Endometrial microvascular endothelial cells (primary cell): ENCODE data around the gene LHPP. TPM values are rescaled to one million over a fixed set of nuclear protein-coding genes. Genes with fewer than 3 reads are reported as not detected.

Experiments
- in situ Hi-C: cut with HindIII; loops from 2 replicates; pipeline ENCODE4 v1.10.0; 2017; ENCODE audit warnings: low sequenced_read_pairs, low pct_unique_long_range_greater_than_20kb; ENCODE audit errors: inconsistent ontology term
- total RNA-seq: library from RNA; depleted of rRNA; stranded (reverse); fragments of >200 nt; gene quantifications from one replicate; pipeline ENCODE4 v1.2.3, GENCODE V29; 2015; ENCODE audit errors: inconsistent ontology term

The LHPP gene
- total RNA-seq, 1 donor from 2014 or later, result 12.3 TPM

- in situ Hi-C loops, result no loop called here
Observed at GRCh38 chr10:124652200-124652599, 190.6 kb downstream of the LHPP start.

- in situ Hi-C loops, result no loop called here
Observed at GRCh38 chr10:124652701-124653100, 191.1 kb downstream of the LHPP start.

- in situ Hi-C loops, result no loop called here
Observed at GRCh38 chr10:124653311-124653710, 191.7 kb downstream of the LHPP start.

- in situ Hi-C loops, result no loop called here
Observed at GRCh38 chr10:124653811-124654651, 192.4 kb downstream of the LHPP start.

- in situ Hi-C loops, result no loop called here
Observed at GRCh38 chr10:124654686-124655085, 193.1 kb downstream of the LHPP start.

GRCh38 chr10:124655191-124656112 lies 193.8 kb downstream of the LHPP start:
- in situ Hi-C loops, result no loop called here

- in situ Hi-C loops, result no loop called here
Observed at GRCh38 chr10:124656113-124656490, 194.5 kb downstream of the LHPP start.

- in situ Hi-C loops, result no loop called here
Observed at GRCh38 chr10:124656541-124656940, 194.9 kb downstream of the LHPP start.

- in situ Hi-C loops, result no loop called here
Observed at GRCh38 chr10:124657806-124658205, 196.2 kb downstream of the LHPP start.

- in situ Hi-C loops, result no loop called here
Observed at GRCh38 chr10:124658591-124659242, 197.1 kb downstream of the LHPP start.

- in situ Hi-C loops, result no loop called here
Observed at GRCh38 chr10:124659380-124659779, 197.8 kb downstream of the LHPP start.

GRCh38 chr10:124660404-124661125 lies 198.9 kb downstream of the LHPP start:
- in situ Hi-C loops, result loop anchor here (5.0 kb wide), 1 partner anchor 37 kb away; no protein-coding TSS in a partner anchor

- in situ Hi-C loops, result loop anchor here (5.0 kb wide), 1 partner anchor 36 kb away; no protein-coding TSS in a partner anchor
Observed at GRCh38 chr10:124661660-124662180, 200.1 kb downstream of the LHPP start.

- in situ Hi-C loops, result loop anchor here (5.0 kb wide), 1 partner anchor 34 kb away; no protein-coding TSS in a partner anchor
Observed at GRCh38 chr10:124663228-124663627, 201.6 kb downstream of the LHPP start.

Other genes starting within 250 kb of the LHPP start
- gene OAT, start 42.9 kb upstream of the LHPP start, total RNA-seq, result 142 TPM
- gene NKX1-2, start 11.8 kb upstream of the LHPP start, total RNA-seq, result not detected